Measurements from ENCODE around the gene SARNP.

- TF ChIP-seq, protein P1, sequence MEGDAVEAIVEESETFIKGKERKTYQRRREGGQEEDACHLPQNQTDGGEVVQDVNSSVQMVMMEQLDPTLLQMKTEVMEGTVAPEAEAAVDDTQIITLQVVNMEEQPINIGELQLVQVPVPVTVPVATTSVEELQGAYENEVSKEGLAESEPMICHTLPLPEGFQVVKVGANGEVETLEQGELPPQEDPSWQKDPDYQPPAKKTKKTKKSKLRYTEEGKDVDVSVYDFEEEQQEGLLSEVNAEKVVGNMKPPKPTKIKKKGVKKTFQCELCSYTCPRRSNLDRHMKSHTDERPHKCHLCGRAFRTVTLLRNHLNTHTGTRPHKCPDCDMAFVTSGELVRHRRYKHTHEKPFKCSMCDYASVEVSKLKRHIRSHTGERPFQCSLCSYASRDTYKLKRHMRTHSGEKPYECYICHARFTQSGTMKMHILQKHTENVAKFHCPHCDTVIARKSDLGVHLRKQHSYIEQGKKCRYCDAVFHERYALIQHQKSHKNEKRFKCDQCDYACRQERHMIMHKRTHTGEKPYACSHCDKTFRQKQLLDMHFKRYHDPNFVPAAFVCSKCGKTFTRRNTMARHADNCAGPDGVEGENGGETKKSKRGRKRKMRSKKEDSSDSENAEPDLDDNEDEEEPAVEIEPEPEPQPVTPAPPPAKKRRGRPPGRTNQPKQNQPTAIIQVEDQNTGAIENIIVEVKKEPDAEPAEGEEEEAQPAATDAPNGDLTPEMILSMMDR (IDR thresholded peaks at IDR 0.05): no peak
- no peak for TF ChIP-seq POLR2AphosphoS5 (IDR thresholded peaks at IDR 0.05)
- no peak for TF ChIP-seq POLR2A (IDR thresholded peaks at IDR 0.05)
These were observed 100.2 kb downstream of the SARNP start for GRCh38 chr12:55717011-55718007.

All from stomach (tissue), 4 donors.